Fibroblast of lung (primary cell): ENCODE results near the gene YTHDC2.

Experiments used
- EZH2 ChIP-seq: IDR thresholded peaks from 2 replicates; pipeline ENCODE4 v1.5.1; 2012; ENCODE audit warnings: low read length, control low read depth, mild to moderate bottlenecking; ENCODE audit errors: missing control alignments
- TF ChIP-seq, protein P1 (sequence below), 2 donors: IDR thresholded peaks in 1 of 2; conservative IDR thresholded peaks in 1 of 2; 1 replicate in 1 of 2; 2 replicates in 1 of 2; pipeline ENCODE4 v1.5.1; 2011 to 2012; ENCODE audit warnings: low read length in 2 of 2, control low read depth in 1 of 2, inconsistent platforms in 1 of 2, low read depth in 1 of 2, mild to moderate bottlenecking in 1 of 2

DNA sequence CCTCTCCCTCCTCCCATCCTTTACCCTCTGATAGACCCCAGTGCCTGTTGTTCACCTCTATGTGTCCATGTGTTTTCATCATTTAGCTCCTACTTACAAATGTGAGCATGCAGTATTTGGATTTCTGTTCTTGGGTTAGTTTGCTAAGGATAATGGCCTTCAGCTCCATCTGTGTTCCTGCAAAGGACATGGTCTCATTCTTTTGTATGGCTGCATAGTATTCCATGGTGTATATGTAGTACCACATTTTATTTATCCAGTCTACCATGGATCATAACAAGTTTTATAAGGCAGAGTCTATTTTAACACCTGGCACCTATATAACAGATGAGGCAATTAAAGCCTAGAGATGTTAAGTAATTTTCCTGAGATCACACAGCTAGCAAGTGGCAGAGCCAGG lies 7.4 kb downstream of the YTHDC2 start:
- no peak for TF ChIP-seq EZH2
- TF ChIP-seq, protein P1, sequence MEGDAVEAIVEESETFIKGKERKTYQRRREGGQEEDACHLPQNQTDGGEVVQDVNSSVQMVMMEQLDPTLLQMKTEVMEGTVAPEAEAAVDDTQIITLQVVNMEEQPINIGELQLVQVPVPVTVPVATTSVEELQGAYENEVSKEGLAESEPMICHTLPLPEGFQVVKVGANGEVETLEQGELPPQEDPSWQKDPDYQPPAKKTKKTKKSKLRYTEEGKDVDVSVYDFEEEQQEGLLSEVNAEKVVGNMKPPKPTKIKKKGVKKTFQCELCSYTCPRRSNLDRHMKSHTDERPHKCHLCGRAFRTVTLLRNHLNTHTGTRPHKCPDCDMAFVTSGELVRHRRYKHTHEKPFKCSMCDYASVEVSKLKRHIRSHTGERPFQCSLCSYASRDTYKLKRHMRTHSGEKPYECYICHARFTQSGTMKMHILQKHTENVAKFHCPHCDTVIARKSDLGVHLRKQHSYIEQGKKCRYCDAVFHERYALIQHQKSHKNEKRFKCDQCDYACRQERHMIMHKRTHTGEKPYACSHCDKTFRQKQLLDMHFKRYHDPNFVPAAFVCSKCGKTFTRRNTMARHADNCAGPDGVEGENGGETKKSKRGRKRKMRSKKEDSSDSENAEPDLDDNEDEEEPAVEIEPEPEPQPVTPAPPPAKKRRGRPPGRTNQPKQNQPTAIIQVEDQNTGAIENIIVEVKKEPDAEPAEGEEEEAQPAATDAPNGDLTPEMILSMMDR (conservative IDR thresholded peaks at IDR 0.05 in 1 of 2, IDR thresholded peaks at IDR 0.05 in 1 of 2; ENCODE audit: low read depth in 1 of 2, low read length in 2 of 2) = no peak
